Tibial artery (tissue), 4 donors: ENCODE measurements around the gene CRYGB.
A peak's percentile ranks its signal among the peaks of the same experiment; 100 is the strongest.
"Not testable (repeated sequence)": the region's sequence is repeated elsewhere in the genome, so short reads cannot be mapped to it uniquely, and the experiment has no call there.

Experiments used
- DNase-seq, 2 donors: peaks; one replicate each; pipeline ENCODE4 v3.0.0-alpha.2; 2019
- H3K27ac ChIP-seq, 2 donors: fragments of 200-600 bp; sonication (generic) in 1 of 2; 1 replicate in 1 of 2; 2 replicates in 1 of 2; pipeline ENCODE4 v1.5.1; 2018 to 2019; ENCODE audit warnings: mild to moderate bottlenecking in 1 of 2
- H3K27me3 ChIP-seq, 2 donors: fragments of 200-600 bp; sonication (generic) in 1 of 2; one replicate each; pipeline versions ENCODE4 v1.5.1 to v1.6.0; 2016 to 2019
- H3K36me3 ChIP-seq, 3 donors: fragments of 200-600 bp; sonication (generic) in 2 of 3; one replicate each; pipeline ENCODE4 v1.5.1; 2016 to 2019; ENCODE audit warnings: mild to moderate bottlenecking in 2 of 3
- H3K4me1 ChIP-seq, 4 donors: fragments of 200-600 bp; sonication (generic) in 2 of 4; 1 replicate in 3 of 4; 2 replicates in 1 of 4; pipeline ENCODE4 v1.5.1; 2016 to 2019
- H3K4me3 ChIP-seq, 2 donors: fragments of 200-600 bp; sonication (generic) in 1 of 2; 1 replicate in 1 of 2; 2 replicates in 1 of 2; pipeline ENCODE4 v1.5.1; 2018 to 2019; ENCODE audit warnings: mild to moderate bottlenecking in 2 of 2
- H3K9me3 ChIP-seq, 3 donors: fragments of 200-600 bp; sonication (generic) in 1 of 3; one replicate each; pipeline ENCODE4 v1.5.1; 2016 to 2019
- intact Hi-C: fragments of 100-400 bp; cut with DNase I; formaldehyde crosslinking; loops from one replicate; pipeline ENCODE4 v1.15.0; 2023; ENCODE audit warnings: low total_unique reads
- TF ChIP-seq, protein P1 (sequence below), 2 experiments: fragments of 200-600 bp in 1 of 2; fragments of 450-650 bp in 1 of 2; IDR thresholded peaks; one replicate each; pipeline ENCODE4 v1.5.1; 2017 to 2019; ENCODE audit warnings: antibody characterized with exemption in 2 of 2, mild to moderate bottlenecking in 1 of 2, moderate library complexity in 1 of 2

Gene CRYGB

DNA sequence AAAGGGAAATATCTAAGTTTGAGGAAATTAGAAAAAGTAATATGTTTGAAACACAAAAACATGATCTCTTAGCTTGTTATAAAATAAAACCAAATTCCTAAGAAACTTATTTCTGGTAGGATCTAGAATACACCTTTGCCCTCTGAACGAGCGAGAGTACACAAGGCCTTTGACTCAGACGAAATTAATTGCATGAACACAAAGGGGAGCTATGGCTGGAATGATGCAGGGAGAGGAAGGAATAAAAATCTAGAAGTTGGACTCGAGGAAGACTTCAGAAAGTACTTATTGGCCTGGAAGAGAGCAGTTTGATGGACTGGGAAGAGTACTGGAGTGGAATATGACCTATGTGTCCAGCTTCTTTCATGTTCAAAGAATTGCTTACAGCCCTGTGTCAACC, 20.7 kb downstream of the CRYGB start:
- TF ChIP-seq, protein P1, sequence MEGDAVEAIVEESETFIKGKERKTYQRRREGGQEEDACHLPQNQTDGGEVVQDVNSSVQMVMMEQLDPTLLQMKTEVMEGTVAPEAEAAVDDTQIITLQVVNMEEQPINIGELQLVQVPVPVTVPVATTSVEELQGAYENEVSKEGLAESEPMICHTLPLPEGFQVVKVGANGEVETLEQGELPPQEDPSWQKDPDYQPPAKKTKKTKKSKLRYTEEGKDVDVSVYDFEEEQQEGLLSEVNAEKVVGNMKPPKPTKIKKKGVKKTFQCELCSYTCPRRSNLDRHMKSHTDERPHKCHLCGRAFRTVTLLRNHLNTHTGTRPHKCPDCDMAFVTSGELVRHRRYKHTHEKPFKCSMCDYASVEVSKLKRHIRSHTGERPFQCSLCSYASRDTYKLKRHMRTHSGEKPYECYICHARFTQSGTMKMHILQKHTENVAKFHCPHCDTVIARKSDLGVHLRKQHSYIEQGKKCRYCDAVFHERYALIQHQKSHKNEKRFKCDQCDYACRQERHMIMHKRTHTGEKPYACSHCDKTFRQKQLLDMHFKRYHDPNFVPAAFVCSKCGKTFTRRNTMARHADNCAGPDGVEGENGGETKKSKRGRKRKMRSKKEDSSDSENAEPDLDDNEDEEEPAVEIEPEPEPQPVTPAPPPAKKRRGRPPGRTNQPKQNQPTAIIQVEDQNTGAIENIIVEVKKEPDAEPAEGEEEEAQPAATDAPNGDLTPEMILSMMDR (IDR thresholded peaks at IDR 0.05): no peak
- no peak for DNase-seq
- H3K4me1 ChIP-seq: peaks cover 0 to 6% (median 5%) of the 10 kb centered on the region in 4 donors
- H3K27ac ChIP-seq: no peak overlapping the region
- H3K27me3 ChIP-seq: peaks cover 0 to 15% of the 10 kb centered on the region in 2 donors
- H3K4me3 ChIP-seq: no peak overlapping the region
- no peaks in the 10 kb centered on the region for H3K9me3 ChIP-seq
- no peaks in the 10 kb centered on the region for H3K36me3 ChIP-seq
- intact Hi-C loops: no loop called here

- Histone ChIP-seq H3K4me3 (peak within 1 kb of the TSS in 1 of 2 donors; percentile 7), H3K27me3 (peaks cover 0 to 15% of the 10 kb centered on the region in 2 donors)
- H3K36me3 ChIP-seq, intact Hi-C loops, H3K27ac ChIP-seq, H3K9me3 ChIP-seq, DNase-seq, H3K4me1 ChIP-seq: not testable (repeated sequence)
These were observed 21.8 kb downstream of the CRYGB start, which contains the start of gene CRYGD for GRCh38 chr2:208124013-208124715. TSS of gene CRYGD (minus strand) at chr2:208124524. CDS start at chr2:208124473, 51 bp downstream.

GRCh38 chr2:208122248-208122647, 23.7 kb downstream of the CRYGB start:
- intact Hi-C loops: no loop called here
- no peaks in the 10 kb centered on the region for H3K36me3 ChIP-seq
- H3K9me3 ChIP-seq: no peaks in the 10 kb centered on the region
- no peak for DNase-seq
- H3K27me3 ChIP-seq: peaks cover 0 to 12% of the 10 kb centered on the region in 2 donors
- H3K27ac ChIP-seq: no peak overlapping the region
- no peak overlapping the region for H3K4me3 ChIP-seq
- peaks cover 0 to 6% (median 5%) of the 10 kb centered on the region in 4 donors for H3K4me1 ChIP-seq
- TF ChIP-seq, protein P1 (IDR thresholded peaks at IDR 0.05): no peak

DNA sequence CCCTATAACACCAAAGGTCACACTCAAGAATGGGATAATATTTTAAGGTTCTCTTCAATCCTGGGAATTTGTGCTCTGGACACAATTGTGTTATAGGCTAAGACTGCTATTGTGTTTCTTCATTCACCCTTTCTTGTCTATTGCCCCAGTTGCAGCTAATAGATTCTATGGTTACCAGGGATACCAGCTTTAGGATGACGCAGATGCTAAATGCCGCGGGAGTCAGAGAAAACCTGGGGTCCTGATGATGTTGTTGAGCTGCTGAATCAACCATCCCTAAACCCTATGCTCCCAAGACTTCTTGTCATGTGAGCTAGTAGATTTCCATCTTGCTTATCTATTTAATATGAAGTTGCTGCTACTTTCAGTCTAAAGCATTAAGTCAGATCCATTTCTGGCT, 27.0 kb downstream of the CRYGB start:
- peaks cover 0 to under 1% (median 0%) of the 10 kb centered on the region in 4 donors for H3K4me1 ChIP-seq
- no peaks in the 10 kb centered on the region for H3K9me3 ChIP-seq
- no peak overlapping the region for H3K4me3 ChIP-seq
- TF ChIP-seq, protein P1 (IDR thresholded peaks at IDR 0.05): no peak
- H3K36me3 ChIP-seq: no peaks in the 10 kb centered on the region
- H3K27me3 ChIP-seq: peaks cover 0 to 3% of the 10 kb centered on the region in 2 donors
- DNase-seq: no peak
- intact Hi-C loops: no loop called here
- no peak overlapping the region for H3K27ac ChIP-seq

GRCh38 chr2:208117390-208117789, 28.6 kb downstream of the CRYGB start:
- H3K27ac ChIP-seq, H3K4me1 ChIP-seq, intact Hi-C loops, H3K9me3 ChIP-seq, H3K27me3 ChIP-seq, H3K36me3 ChIP-seq, DNase-seq, H3K4me3 ChIP-seq: not testable (repeated sequence)

GRCh38 chr2:208112969-208113368, 33.0 kb downstream of the CRYGB start:
- intact Hi-C loops: no loop called here
- no peak for DNase-seq
- H3K27me3 ChIP-seq: peaks cover 0 to 15% of the 10 kb centered on the region in 2 donors

DNA sequence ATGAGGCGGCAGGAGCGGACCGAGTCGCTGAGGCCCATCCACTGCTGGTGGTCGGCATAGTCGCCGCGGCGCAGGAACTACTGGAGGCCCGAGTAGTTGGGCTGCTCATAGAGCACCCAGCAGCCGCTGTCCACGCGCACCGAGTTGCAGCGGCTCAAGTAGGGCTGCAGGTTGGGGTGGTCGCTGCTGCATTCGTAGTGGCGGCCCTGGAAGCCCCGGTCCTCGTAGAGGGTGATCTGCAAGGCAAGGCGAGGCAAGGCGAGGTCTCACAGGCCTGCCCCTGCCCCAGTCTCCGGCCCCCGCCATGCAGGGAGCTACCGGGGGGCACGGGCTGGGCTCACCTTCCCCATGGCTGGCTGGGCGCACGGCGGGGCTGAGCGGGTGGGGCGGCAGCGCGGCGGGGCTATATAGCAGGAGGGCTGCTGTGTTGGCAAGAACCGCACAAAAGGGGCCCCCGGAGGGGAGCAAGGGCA, 33.6 kb downstream of the CRYGB start:
- not testable (repeated sequence) for H3K27ac ChIP-seq

More at GRCh38 chr2:208112969-208113368, 33.0 kb downstream of the CRYGB start:
- TF ChIP-seq, protein P1 (IDR thresholded peaks at IDR 0.05): no peak
- no peaks in the 10 kb centered on the region for H3K9me3 ChIP-seq
- peaks cover 0 to 6% (median 2%) of the 10 kb centered on the region in 4 donors for H3K4me1 ChIP-seq
- no peak overlapping the region for H3K4me3 ChIP-seq
- no peak overlapping the region for H3K27ac ChIP-seq
- no peaks in the 10 kb centered on the region for H3K36me3 ChIP-seq

More for the DNA sequence above, 33.6 kb downstream of the CRYGB start:
- H3K36me3 ChIP-seq, intact Hi-C loops, H3K4me3 ChIP-seq, H3K9me3 ChIP-seq, H3K4me1 ChIP-seq, DNase-seq: not testable (repeated sequence)
- H3K27me3 ChIP-seq: peaks cover 0 to 15% of the 10 kb centered on the region in 2 donors
